HCT116 (cell line): ENCODE measurements around the gene BBS4. TPM values are rescaled to one million over a fixed set of nuclear protein-coding genes. Genes with fewer than 3 reads are reported as not detected.

ENCODE experiments used
- ATAC-seq: fragments of 200-7000 bp; cut with Tn5 transposase; 2 replicates; pipeline ENCODE4 v1.9.1; 2020; ENCODE audit warnings: mild to moderate bottlenecking, moderate library complexity
- BruUV-seq: library from RNA; stranded (reverse); fragments of 400-500 nt; replicated peaks from 2 replicates; lab custom pipeline; 2021; lab: Mats Ljungman, UMichigan
- CTCF ChIA-PET: fragments of 300-600 bp; sonication (Branson Sonifier 250); formaldehyde crosslinking; loops from one replicate; lab custom pipeline; 2021; ENCODE audit warnings: antibody characterized with exemption; lab: Charles Lee
- POLR2A ChIA-PET: fragments of 300-600, 350-600 bp; sonication (Branson Sonifier 250); formaldehyde crosslinking; loops from one replicate; lab custom pipeline; 2021; ENCODE audit warnings: antibody characterized with exemption; lab: Charles Lee
- RAD21 ChIA-PET, 2 experiments: fragments of 300-600 bp; sonication (Branson Sonifier 250); formaldehyde crosslinking; loops; one replicate each; lab custom pipeline; 2023; ENCODE audit warnings: low total read pairs in 2 of 2; ENCODE audit not compliant: uncharacterized antibody in 2 of 2, unreplicated experiment in 2 of 2, low non-redundant PET in 1 of 2; lab: Charles Lee
- DNase-seq: peaks from one replicate; pipeline ENCODE4 v3.0.0-alpha.2; 2010; ENCODE audit warnings: low read depth, low spot score
- H2AFZ ChIP-seq: fragments of 200-600 bp; shearing (Covaris generic), sonication (generic); 2 replicates; pipeline ENCODE4 v1.6.1; 2017; ENCODE audit warnings: low read depth, mixed run types, mixed read lengths, antibody characterized with exemption, low read length; ENCODE audit not compliant: poor library complexity, severe bottlenecking
- H3K27ac ChIP-seq: 2 replicates; pipeline ENCODE4 v1.5.1; 2012; ENCODE audit warnings: low read depth, low read length
- H3K27me3 ChIP-seq: fragments of 200-600 bp; sonication (generic); 2 replicates; pipeline ENCODE4 v1.6.1; 2016; ENCODE audit warnings: mixed run types, low read length, mixed read lengths; ENCODE audit not compliant: insufficient read depth
- H3K36me3 ChIP-seq, 2 experiments: fragments of 200-500 bp in 1 of 2; fragments of 200-600 bp in 1 of 2; sonication (Bioruptor generic) in 1 of 2; sonication (generic) in 1 of 2; 2 replicates each; pipeline versions ENCODE4 v1.5.1 to v1.6.1; 2014 to 2016; ENCODE audit warnings: low read length in 2 of 2, inconsistent platforms in 1 of 2, mixed read lengths in 1 of 2, mixed run types in 1 of 2; ENCODE audit not compliant: insufficient read depth in 2 of 2, control insufficient read depth in 1 of 2
- H3K4me1 ChIP-seq, 2 experiments: fragments of 200-600 bp in 1 of 2; sonication (generic) in 1 of 2; 2 replicates each; pipeline versions ENCODE4 v1.5.1 to v1.6.1; 2012 to 2017; ENCODE audit warnings: low read length in 2 of 2, inconsistent platforms in 1 of 2, mild to moderate bottlenecking in 1 of 2, mixed read lengths in 1 of 2, mixed run types in 1 of 2, moderate library complexity in 1 of 2; ENCODE audit not compliant: insufficient read depth in 2 of 2, control insufficient read depth in 1 of 2
- H3K4me2 ChIP-seq: fragments of 200-600 bp; sonication (generic); 2 replicates; pipeline ENCODE4 v1.6.1; 2017; ENCODE audit warnings: mixed run types, low read length, mixed read lengths
- H3K4me3 ChIP-seq, 2 experiments: fragments of 200-600 bp in 1 of 2; sonication (generic) in 1 of 2; replicated peaks in 1 of 2; 2 replicates each; pipeline ENCODE4 v1.5.1; 2011 to 2016; ENCODE audit warnings: low read length in 2 of 2, control low read depth in 1 of 2, low read depth in 1 of 2, mild to moderate bottlenecking in 1 of 2, mixed read lengths in 1 of 2, mixed run types in 1 of 2
- H3K79me2 ChIP-seq: fragments of 200-600 bp; sonication (generic); 2 replicates; pipeline ENCODE4 v1.6.1; 2017; ENCODE audit warnings: mild to moderate bottlenecking, mixed run types, low read length, moderate library complexity, mixed read lengths; ENCODE audit not compliant: insufficient read depth
- H3K9ac ChIP-seq: fragments of 200-600 bp; sonication (generic); 2 replicates; pipeline ENCODE4 v1.6.1; 2016; ENCODE audit warnings: low read length, mixed read lengths
- H3K9me2 ChIP-seq: fragments of 200-600 bp; sonication (generic), shearing (Covaris generic); 2 replicates; pipeline ENCODE4 v1.6.1; 2017; ENCODE audit warnings: mixed run types, mild to moderate bottlenecking, moderate library complexity; ENCODE audit not compliant: insufficient read depth
- H3K9me3 ChIP-seq, 2 experiments: fragments of 200-500 bp in 1 of 2; fragments of 200-600 bp in 1 of 2; sonication (Bioruptor generic) in 1 of 2; sonication (generic) in 1 of 2; 2 replicates each; pipeline ENCODE4 v1.6.1; 2014 to 2017; ENCODE audit warnings: low read length in 2 of 2, mixed read lengths in 2 of 2, inconsistent platforms in 1 of 2, low read depth in 1 of 2, mild to moderate bottlenecking in 1 of 2, mixed run types in 1 of 2, moderate library complexity in 1 of 2; ENCODE audit not compliant: control insufficient read depth in 1 of 2, insufficient read depth in 1 of 2
- H4K20me1 ChIP-seq: fragments of 200-600 bp; sonication (generic), shearing (Covaris generic); 2 replicates; pipeline ENCODE4 v1.6.1; 2017; ENCODE audit warnings: mixed run types, mild to moderate bottlenecking, moderate library complexity; ENCODE audit not compliant: insufficient read depth
- CBX3 ChIP-seq: IDR thresholded peaks from 2 replicates; pipeline ENCODE4 v1.6.1; 2012; ENCODE audit warnings: low read depth
- ELF1 ChIP-seq: IDR thresholded peaks from 2 replicates; pipeline ENCODE4 v1.6.1; 2012; ENCODE audit warnings: low read depth, borderline replicate concordance
- EZH2 ChIP-seq: fragments of 200-600 bp; sonication (generic); IDR thresholded peaks from 2 replicates; pipeline ENCODE4 v1.6.1; 2017; ENCODE audit warnings: antibody characterized with exemption, mixed run types
- POLR2A ChIP-seq: IDR thresholded peaks from 2 replicates; pipeline ENCODE4 v1.7.0; 2011; ENCODE audit warnings: borderline replicate concordance; ENCODE audit not compliant: insufficient read depth, insufficient read length; ENCODE audit errors: extremely low read depth
- SIN3A ChIP-seq: IDR thresholded peaks from 2 replicates; pipeline ENCODE4 v1.6.1; 2012; ENCODE audit warnings: low read depth
- YY1 ChIP-seq: IDR thresholded peaks from 2 replicates; pipeline ENCODE4 v1.6.1; 2011; ENCODE audit warnings: low read length, low read depth, moderate library complexity, mild to moderate bottlenecking; ENCODE audit not compliant: insufficient replicate concordance; ENCODE audit errors: extremely low read depth
- ZNF274 ChIP-seq: fragments of 200-500 bp; sonication (Bioruptor generic); IDR thresholded peaks from 2 replicates; pipeline ENCODE4 v1.6.1; 2014; ENCODE audit warnings: mild to moderate bottlenecking, low read depth, low read length, inconsistent platforms
- intact Hi-C: fragments of 100-400 bp; cut with micrococcal nuclease; formaldehyde crosslinking; loops from 2 replicates; pipeline ENCODE4 v1.10.0; 2022
- total RNA-seq: library from RNA; stranded (reverse); gene quantifications from one replicate; pipeline ENCODE4 v1.2.1, GENCODE V29; 2021; ENCODE audit not compliant: unreplicated experiment
- TF ChIP-seq, protein P1 (sequence below): IDR thresholded peaks from 2 replicates; pipeline ENCODE4 v1.6.1; 2012; ENCODE audit warnings: low read depth

The BBS4 gene
- total RNA-seq, 1 experiment from 2014 or later: 10.0 TPM

DNA sequence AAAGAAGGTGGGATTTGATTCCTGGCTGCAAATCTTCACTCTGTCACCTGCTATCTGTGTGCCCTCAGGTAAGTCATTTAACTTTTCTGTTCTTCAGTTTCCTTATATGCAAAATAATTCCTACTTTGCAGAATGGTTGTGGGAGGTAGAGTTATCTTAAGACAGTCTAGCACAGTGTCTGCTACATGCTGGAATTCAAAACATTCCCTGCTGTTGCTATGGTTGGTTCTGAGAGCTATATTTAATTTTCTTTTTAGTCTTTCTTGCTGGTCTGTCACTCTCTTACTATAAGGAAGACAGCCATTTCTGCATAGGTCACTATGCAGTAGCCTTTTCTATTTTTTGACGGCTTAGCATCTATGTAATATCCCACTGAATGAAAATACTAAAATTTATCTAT, 101.5 kb downstream of the BBS4 start:
- H3K4me1 ChIP-seq: peaks cover 0 to 12% of the 10 kb centered on the region in 2 experiments; a peak in 3 of 4 replicates
- no peaks in the 10 kb centered on the region for H3K36me3 ChIP-seq
- TF ChIP-seq POLR2A (no peak), EZH2 (no peak), CBX3 (no peak), SIN3A (no peak), ZNF274 (no peak), ELF1 (no peak), YY1 (no peak)
- TF ChIP-seq, protein P1, sequence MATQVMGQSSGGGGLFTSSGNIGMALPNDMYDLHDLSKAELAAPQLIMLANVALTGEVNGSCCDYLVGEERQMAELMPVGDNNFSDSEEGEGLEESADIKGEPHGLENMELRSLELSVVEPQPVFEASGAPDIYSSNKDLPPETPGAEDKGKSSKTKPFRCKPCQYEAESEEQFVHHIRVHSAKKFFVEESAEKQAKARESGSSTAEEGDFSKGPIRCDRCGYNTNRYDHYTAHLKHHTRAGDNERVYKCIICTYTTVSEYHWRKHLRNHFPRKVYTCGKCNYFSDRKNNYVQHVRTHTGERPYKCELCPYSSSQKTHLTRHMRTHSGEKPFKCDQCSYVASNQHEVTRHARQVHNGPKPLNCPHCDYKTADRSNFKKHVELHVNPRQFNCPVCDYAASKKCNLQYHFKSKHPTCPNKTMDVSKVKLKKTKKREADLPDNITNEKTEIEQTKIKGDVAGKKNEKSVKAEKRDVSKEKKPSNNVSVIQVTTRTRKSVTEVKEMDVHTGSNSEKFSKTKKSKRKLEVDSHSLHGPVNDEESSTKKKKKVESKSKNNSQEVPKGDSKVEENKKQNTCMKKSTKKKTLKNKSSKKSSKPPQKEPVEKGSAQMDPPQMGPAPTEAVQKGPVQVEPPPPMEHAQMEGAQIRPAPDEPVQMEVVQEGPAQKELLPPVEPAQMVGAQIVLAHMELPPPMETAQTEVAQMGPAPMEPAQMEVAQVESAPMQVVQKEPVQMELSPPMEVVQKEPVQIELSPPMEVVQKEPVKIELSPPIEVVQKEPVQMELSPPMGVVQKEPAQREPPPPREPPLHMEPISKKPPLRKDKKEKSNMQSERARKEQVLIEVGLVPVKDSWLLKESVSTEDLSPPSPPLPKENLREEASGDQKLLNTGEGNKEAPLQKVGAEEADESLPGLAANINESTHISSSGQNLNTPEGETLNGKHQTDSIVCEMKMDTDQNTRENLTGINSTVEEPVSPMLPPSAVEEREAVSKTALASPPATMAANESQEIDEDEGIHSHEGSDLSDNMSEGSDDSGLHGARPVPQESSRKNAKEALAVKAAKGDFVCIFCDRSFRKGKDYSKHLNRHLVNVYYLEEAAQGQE: no peak
- H2AFZ ChIP-seq: no peak overlapping the region
- no peak overlapping the region for H3K4me2 ChIP-seq
- no peaks in the 10 kb centered on the region for H3K9me2 ChIP-seq
- POLR2A ChIA-PET: no interaction called here
- peaks cover 10% of the 10 kb centered on the region for H3K79me2 ChIP-seq
- RAD21 ChIA-PET: no interaction called here
- BruUV-seq: no TSS peak
- no peaks in the 10 kb centered on the region for H3K9me3 ChIP-seq
- H3K4me3 ChIP-seq: no peak overlapping the region
- ATAC-seq (no peak), DNase-seq (no peak)
- H3K27me3 ChIP-seq: no peaks in the 10 kb centered on the region
- no peaks in the 10 kb centered on the region for H4K20me1 ChIP-seq
- CTCF ChIA-PET: no interaction called here
- no peak overlapping the region for H3K9ac ChIP-seq
- intact Hi-C loops: no loop called here
- H3K27ac ChIP-seq: no peak overlapping the region

Other genes starting within 250 kb of the BBS4 start
- 209 TPM for gene ARIH1, start 211.9 kb upstream of the BBS4 start, total RNA-seq
- 0.10 TPM for gene GOLGA6B, start 31.5 kb upstream of the BBS4 start, total RNA-seq
- 0.27 TPM for gene HIGD2B, start within 50 bp of the BBS4 start, total RNA-seq
- gene ADPGK, start 97.6 kb downstream of the BBS4 start, total RNA-seq: 41.5 TPM